ENCODE measurements around the gene EDIL3.

DNA sequence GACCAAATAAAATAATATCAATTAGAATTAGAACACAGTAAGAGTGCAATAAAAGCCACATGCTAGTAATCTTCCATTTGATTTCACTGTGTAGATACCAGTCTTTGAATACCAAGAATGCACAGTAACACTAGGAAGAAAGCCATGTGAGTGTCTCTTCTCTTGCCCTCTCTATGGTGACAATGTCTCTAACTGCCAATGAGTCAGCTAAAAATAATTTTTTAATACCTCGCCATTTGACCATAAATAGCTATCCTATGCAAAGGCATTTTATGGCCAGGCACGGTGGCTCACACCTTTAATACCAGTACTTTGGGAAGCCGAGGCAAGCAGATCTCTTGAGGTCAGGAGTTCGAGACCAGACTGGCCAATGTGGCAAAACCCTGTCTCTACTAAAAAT lies 30.6 kb downstream of the EDIL3 start:
- TF ChIP-seq, protein P1, sequence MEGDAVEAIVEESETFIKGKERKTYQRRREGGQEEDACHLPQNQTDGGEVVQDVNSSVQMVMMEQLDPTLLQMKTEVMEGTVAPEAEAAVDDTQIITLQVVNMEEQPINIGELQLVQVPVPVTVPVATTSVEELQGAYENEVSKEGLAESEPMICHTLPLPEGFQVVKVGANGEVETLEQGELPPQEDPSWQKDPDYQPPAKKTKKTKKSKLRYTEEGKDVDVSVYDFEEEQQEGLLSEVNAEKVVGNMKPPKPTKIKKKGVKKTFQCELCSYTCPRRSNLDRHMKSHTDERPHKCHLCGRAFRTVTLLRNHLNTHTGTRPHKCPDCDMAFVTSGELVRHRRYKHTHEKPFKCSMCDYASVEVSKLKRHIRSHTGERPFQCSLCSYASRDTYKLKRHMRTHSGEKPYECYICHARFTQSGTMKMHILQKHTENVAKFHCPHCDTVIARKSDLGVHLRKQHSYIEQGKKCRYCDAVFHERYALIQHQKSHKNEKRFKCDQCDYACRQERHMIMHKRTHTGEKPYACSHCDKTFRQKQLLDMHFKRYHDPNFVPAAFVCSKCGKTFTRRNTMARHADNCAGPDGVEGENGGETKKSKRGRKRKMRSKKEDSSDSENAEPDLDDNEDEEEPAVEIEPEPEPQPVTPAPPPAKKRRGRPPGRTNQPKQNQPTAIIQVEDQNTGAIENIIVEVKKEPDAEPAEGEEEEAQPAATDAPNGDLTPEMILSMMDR (conservative IDR thresholded peaks at IDR 0.05), result no peak
- TF ChIP-seq EZH2 (IDR thresholded peaks at IDR 0.05; ENCODE audit: low read depth), result no peak
